ENCODE measurements around the gene FMNL2. TPM values are rescaled to one million over a fixed set of nuclear protein-coding genes. Genes with fewer than 3 reads are reported as not detected.

Gene FMNL2
- 30.3 and 33.6 TPM in 2 replicates for total RNA-seq (2021)
- long read RNA-seq, partial matches to known transcripts: 4 of 10 reads
- long read RNA-seq, other reads (novel, unspliced or antisense): 6 of 10 reads

DNA sequence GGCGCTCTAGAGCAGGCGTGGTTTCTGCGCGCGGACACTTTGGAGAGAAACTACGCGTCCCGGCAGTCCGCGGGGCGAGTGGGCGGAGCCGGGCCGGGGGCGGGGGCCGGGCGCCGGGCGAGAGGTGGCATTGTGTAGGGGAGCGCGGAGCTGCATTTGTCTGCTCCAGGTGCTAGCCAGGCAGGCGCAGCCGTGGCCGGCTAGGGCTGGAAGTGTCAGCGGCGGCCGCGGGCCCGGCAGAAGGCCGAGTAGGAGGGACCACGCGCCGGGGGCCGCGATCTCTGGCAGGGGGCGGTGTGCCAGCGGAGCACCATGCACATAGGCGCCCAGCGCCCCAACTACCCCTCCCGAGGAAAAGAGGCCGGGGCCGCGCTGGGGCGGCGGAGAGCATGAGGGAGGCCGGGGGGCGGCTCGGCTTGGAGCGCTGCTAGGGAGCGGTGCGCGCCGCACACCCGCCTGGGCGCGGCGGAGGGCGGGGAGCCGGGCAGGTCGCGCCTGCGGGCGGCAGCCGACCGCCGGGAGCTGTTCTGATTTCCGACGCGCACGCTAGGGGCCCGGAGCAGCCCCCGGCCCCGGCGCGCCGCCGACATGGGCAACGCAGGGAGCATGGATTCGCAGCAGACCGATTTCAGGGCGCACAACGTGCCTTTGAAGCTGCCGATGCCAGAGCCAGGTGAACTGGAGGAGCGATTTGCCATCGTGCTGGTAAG lies at the start of gene FMNL2:
TSS of gene FMNL2 (plus strand) at position 159 of the 710 bp plus-strand sequence.
- Histone ChIP-seq H3K79me2 (ENCODE audit: insufficient read depth, low read length) (peaks cover 6% of the 10 kb centered on the region; the same call in 1 of the 2 replicates), H3K79me1 (ENCODE audit: insufficient read depth, low read depth, low read length, poor library complexity, severe bottlenecking) (peaks cover 5% of the 10 kb centered on the region), H2BK15ac (ENCODE audit: low read depth, low read length) (no peak within 1 kb of the TSS), H4K5ac (ENCODE audit: insufficient read length, low read depth, low read length) (no peak within 1 kb of the TSS), H3T11ph (ENCODE audit: low read length) (no peak within 1 kb of the TSS), H3K27ac (ENCODE audit: insufficient read length, low read depth, low read length) (no peak within 1 kb of the TSS), H2BK20ac (ENCODE audit: low read depth, low read length, poor library complexity, severe bottlenecking) (no peak within 1 kb of the TSS), H3K23me2 (ENCODE audit: insufficient read length, low read depth, low read length, poor library complexity, severe bottlenecking) (peaks cover 12% of the 10 kb centered on the region), H2AFZ (ENCODE audit: low read length) (peak within 1 kb of the TSS; percentile 57), H2BK120ac (ENCODE audit: low read depth, low read length, poor library complexity, severe bottlenecking) (no peak within 1 kb of the TSS), H3K4ac (ENCODE audit: low read depth, low read length) (no peak within 1 kb of the TSS), H2AK5ac (ENCODE audit: insufficient read length, low read length) (no peak within 1 kb of the TSS), H3K9me3 (ENCODE audit: control insufficient read depth, low read depth, low read length) (no peaks in the 10 kb centered on the region), H3K9ac (ENCODE audit: extremely low read depth, insufficient read length, low read length) (peak within 1 kb of the TSS; percentile 85), H4K20me1 (ENCODE audit: control insufficient read depth, insufficient read depth, insufficient read length) (no peaks in the 10 kb centered on the region), H3K18ac (ENCODE audit: insufficient read length, low read depth, low read length) (no peak within 1 kb of the TSS), H3K27me3 (ENCODE audit: insufficient read depth, low read length) (no peaks in the 10 kb centered on the region), H4K8ac (replicated peaks; ENCODE audit: insufficient read length, low read depth, low read length) (no peak within 1 kb of the TSS), H3K23ac (ENCODE audit: insufficient read length, low read depth, low read length) (no peak within 1 kb of the TSS), H3K14ac (ENCODE audit: insufficient read depth, low read length) (peak within 1 kb of the TSS; percentile 72), H3K4me2 (ENCODE audit: insufficient read depth, insufficient read length, low read length) (peak within 1 kb of the TSS; percentile 73), H2BK5ac (ENCODE audit: insufficient read length, low read length) (no peak within 1 kb of the TSS), H3K56ac (ENCODE audit: insufficient read length, low read depth, low read length) (no peak within 1 kb of the TSS), H4K91ac (ENCODE audit: insufficient read length, low read depth, low read length) (no peak within 1 kb of the TSS), H2BK12ac (ENCODE audit: insufficient read length, low read depth, low read length) (no peak within 1 kb of the TSS), H3K4me1 (ENCODE audit: insufficient read depth, low read length) (no peaks in the 10 kb centered on the region)
- no CpG with 5 or more reads among the region's 85 CpGs for WGBS (ENCODE audit: extremely low coverage, insufficient read length, low lambda C conversion rate)
- peak within 1 kb of the TSS in 1 of 3 experiments; percentile 37; a peak in 3 of 7 replicates for H3K27ac Mint-ChIP-seq
- H3K9me3 Mint-ChIP-seq: no peaks in the 10 kb centered on the region; a peak in 1 of 5 replicates
- H3K4me1 Mint-ChIP-seq: peaks cover 37 to 41% of the 10 kb centered on the region in 2 experiments
- H3K27me3 Mint-ChIP-seq (ENCODE audit: low read depth): peaks cover 9% of the 10 kb centered on the region
- peak; percentile 94 for DNase-seq
- H3K36me3 Mint-ChIP-seq (ENCODE audit: insufficient read depth in 1 of 3, low read depth in 3 of 3): no peaks in the 10 kb centered on the region
- H3K4me3 Mint-ChIP-seq: peak within 1 kb of the TSS; percentile 89 to 92
- TF ChIP-seq, protein P1, sequence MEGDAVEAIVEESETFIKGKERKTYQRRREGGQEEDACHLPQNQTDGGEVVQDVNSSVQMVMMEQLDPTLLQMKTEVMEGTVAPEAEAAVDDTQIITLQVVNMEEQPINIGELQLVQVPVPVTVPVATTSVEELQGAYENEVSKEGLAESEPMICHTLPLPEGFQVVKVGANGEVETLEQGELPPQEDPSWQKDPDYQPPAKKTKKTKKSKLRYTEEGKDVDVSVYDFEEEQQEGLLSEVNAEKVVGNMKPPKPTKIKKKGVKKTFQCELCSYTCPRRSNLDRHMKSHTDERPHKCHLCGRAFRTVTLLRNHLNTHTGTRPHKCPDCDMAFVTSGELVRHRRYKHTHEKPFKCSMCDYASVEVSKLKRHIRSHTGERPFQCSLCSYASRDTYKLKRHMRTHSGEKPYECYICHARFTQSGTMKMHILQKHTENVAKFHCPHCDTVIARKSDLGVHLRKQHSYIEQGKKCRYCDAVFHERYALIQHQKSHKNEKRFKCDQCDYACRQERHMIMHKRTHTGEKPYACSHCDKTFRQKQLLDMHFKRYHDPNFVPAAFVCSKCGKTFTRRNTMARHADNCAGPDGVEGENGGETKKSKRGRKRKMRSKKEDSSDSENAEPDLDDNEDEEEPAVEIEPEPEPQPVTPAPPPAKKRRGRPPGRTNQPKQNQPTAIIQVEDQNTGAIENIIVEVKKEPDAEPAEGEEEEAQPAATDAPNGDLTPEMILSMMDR (conservative IDR thresholded peaks at IDR 0.05): no peak; the same call in 2 of the 3 replicates

Measured in H9 (cell line).